Body of pancreas (tissue), 4 donors: ENCODE data around the gene KIF5A. TPM values are rescaled to one million over a fixed set of nuclear protein-coding genes. Genes with fewer than 3 reads are reported as not detected.
A peak's percentile ranks its signal among the peaks of the same experiment; 100 is the strongest.

Experiments used
- ATAC-seq: fragments of 150-250 bp; one replicate; pipeline ENCODE4 v1.9.1; 2016
- DNase-seq, 4 donors: peaks; one replicate each; pipeline ENCODE4 v3.0.0-alpha.2; 2019
- H3K27ac ChIP-seq, 4 donors: fragments of 200-600 bp; sonication (generic); 1 replicate in 3 of 4; 2 replicates in 1 of 4; pipeline versions ENCODE4 v1.5.1 to v1.6.1; 2016 to 2019; ENCODE audit warnings: mild to moderate bottlenecking in 1 of 4, mixed read lengths in 1 of 4, moderate library complexity in 1 of 4
- H3K27me3 ChIP-seq, 2 donors: fragments of 200-600 bp; sonication (generic); one replicate each; pipeline ENCODE4 v1.6.0; 2016; ENCODE audit warnings: mild to moderate bottlenecking in 1 of 2
- H3K36me3 ChIP-seq, 2 donors: fragments of 200-600 bp; sonication (generic); replicated peaks in 1 of 2; 2 replicates each; pipeline ENCODE4 v1.5.1; 2016; ENCODE audit warnings: low read depth in 2 of 2; ENCODE audit not compliant: insufficient read depth in 1 of 2
- H3K4me1 ChIP-seq: fragments of 200-600 bp; sonication (generic); one replicate; pipeline ENCODE4 v1.6.0; 2016
- H3K4me3 ChIP-seq, 2 donors: fragments of 200-600 bp; sonication (generic); 1 replicate in 1 of 2; 2 replicates in 1 of 2; pipeline ENCODE4 v1.5.1; 2016 to 2019
- H3K9me3 ChIP-seq, 3 donors: fragments of 200-600 bp; sonication (generic); 1 replicate in 2 of 3; 2 replicates in 1 of 3; pipeline ENCODE4 v1.5.1; 2016
- CTCF ChIP-seq, 7 experiments: fragments of 450-650 bp in 4 of 7; fragments of 200-600 bp in 3 of 7; sonication (generic) in 3 of 7; IDR thresholded peaks; one replicate each; pipeline ENCODE4 v1.5.1; 2016 to 2019; ENCODE audit warnings: antibody characterized with exemption in 7 of 7
- POLR2A ChIP-seq, 3 donors: fragments of 450-650 bp; IDR thresholded peaks; one replicate each; pipeline ENCODE4 v1.6.1; 2016; ENCODE audit warnings: antibody characterized with exemption in 3 of 3, mild to moderate bottlenecking in 2 of 3
- WGBS, 2 donors: methylation state at CpG; one replicate each; pipeline ENCODE4 v1.1.5; 2017; 5-methylcytosine and 5-hydroxymethylcytosine counted together
- intact Hi-C: fragments of 100-400 bp; cut with DNase I; formaldehyde crosslinking; loops from one replicate; pipeline ENCODE4 v1.15.1; 2023
- total RNA-seq, 2 donors: library from RNA; depleted of rRNA; stranded (reverse); fragments of >200 nt; gene quantifications; one replicate each; pipeline ENCODE4 v1.1.0, GENCODE V29; 2016

Gene KIF5A
- total RNA-seq, 2 donors from 2014 or later: 0.33 to 1.3 TPM

- no peak for ATAC-seq
- H3K27me3 ChIP-seq: peaks cover 0 to 23% of the 10 kb centered on the region in 2 donors
- no peak overlapping the region for H3K4me3 ChIP-seq
- peaks cover 12% of the 10 kb centered on the region for H3K4me1 ChIP-seq
- no peak for TF ChIP-seq POLR2A (IDR thresholded peaks at IDR 0.05)
- TF ChIP-seq CTCF (IDR thresholded peaks at IDR 0.05): no peak
- no peak overlapping the region for H3K27ac ChIP-seq
- 15 to 21% methylated on average over 8 to 9 of the region's 9 CpGs for WGBS, 2 donors
- H3K9me3 ChIP-seq: no peaks in the 10 kb centered on the region
- no peak for DNase-seq
- intact Hi-C loops: no loop called here
- H3K36me3 ChIP-seq: no peaks in the 10 kb centered on the region
Measured at GRCh38 chr12:57626921-57627445, 77.1 kb downstream of the KIF5A start.

- Histone ChIP-seq H3K27ac (no peak overlapping the region), H3K36me3 (no peaks in the 10 kb centered on the region), H3K9me3 (no peaks in the 10 kb centered on the region), H3K27me3 (peaks cover 0 to 27% of the 10 kb centered on the region in 2 donors), H3K4me1 (peaks cover 18% of the 10 kb centered on the region), H3K4me3 (no peak overlapping the region)
- WGBS, 2 donors: 9 to 28% methylated on average over 23 to 65 of the region's 67 CpGs
- TF ChIP-seq CTCF (IDR thresholded peaks at IDR 0.05) (peak in 1 of 7 experiments; percentile 20), POLR2A (IDR thresholded peaks at IDR 0.05) (no peak)
- peak; percentile 25 for ATAC-seq
- peak in 1 of 4 donors; percentile 23 for DNase-seq
- intact Hi-C loops: no loop called here
Measured at GRCh38 chr12:57627501-57628279, 77.8 kb downstream of the KIF5A start.

- H3K4me3 ChIP-seq: no peak overlapping the region
- H3K27me3 ChIP-seq: peaks cover 0 to 31% of the 10 kb centered on the region in 2 donors
- H3K4me1 ChIP-seq: peaks cover 26% of the 10 kb centered on the region
- DNase-seq: no peak
- intact Hi-C loops: no loop called here
- TF ChIP-seq POLR2A (IDR thresholded peaks at IDR 0.05): no peak
- no peak for TF ChIP-seq CTCF (IDR thresholded peaks at IDR 0.05)
- no peaks in the 10 kb centered on the region for H3K9me3 ChIP-seq
- H3K27ac ChIP-seq: no peak overlapping the region
- WGBS, 2 donors: 56 to 74% methylated on average over 29 of the region's 29 CpGs
- ATAC-seq: no peak
- no peaks in the 10 kb centered on the region for H3K36me3 ChIP-seq
Measured at GRCh38 chr12:57628280-57629191, 78.7 kb downstream of the KIF5A start.

- Histone ChIP-seq H3K27ac (no peak overlapping the region), H3K9me3 (no peaks in the 10 kb centered on the region), H3K4me1 (peaks cover 26% of the 10 kb centered on the region), H3K27me3 (peaks cover 0 to 31% of the 10 kb centered on the region in 2 donors), H3K4me3 (no peak overlapping the region), H3K36me3 (no peaks in the 10 kb centered on the region)
- ATAC-seq (no peak), DNase-seq (no peak)
- WGBS, 2 donors: 76 to 96% methylated on average over 4 to 5 of the region's 5 CpGs
- TF ChIP-seq POLR2A (IDR thresholded peaks at IDR 0.05) (no peak), CTCF (IDR thresholded peaks at IDR 0.05) (no peak)
- intact Hi-C loops: no loop called here
Measured at GRCh38 chr12:57629897-57630471, 80.1 kb downstream of the KIF5A start.
